Measurements from ENCODE around the gene ABCB4. TPM values are rescaled to one million over a fixed set of nuclear protein-coding genes. Genes with fewer than 3 reads are reported as not detected.
"Not testable (repeated sequence)": the region's sequence is repeated elsewhere in the genome, so short reads cannot be mapped to it uniquely, and the experiment has no call there.

Gene ABCB4
- total RNA-seq, 1 donor from 2014 or later = 12.6 TPM

GRCh38 chr7:87463982-87464381 lies 11.5 kb downstream of the ABCB4 start:
- DNase-seq (ENCODE audit: low read depth) = no peak
- no peak overlapping the region for H3K4me3 ChIP-seq (ENCODE audit: low read depth, low read length)
- TF ChIP-seq, protein P1, sequence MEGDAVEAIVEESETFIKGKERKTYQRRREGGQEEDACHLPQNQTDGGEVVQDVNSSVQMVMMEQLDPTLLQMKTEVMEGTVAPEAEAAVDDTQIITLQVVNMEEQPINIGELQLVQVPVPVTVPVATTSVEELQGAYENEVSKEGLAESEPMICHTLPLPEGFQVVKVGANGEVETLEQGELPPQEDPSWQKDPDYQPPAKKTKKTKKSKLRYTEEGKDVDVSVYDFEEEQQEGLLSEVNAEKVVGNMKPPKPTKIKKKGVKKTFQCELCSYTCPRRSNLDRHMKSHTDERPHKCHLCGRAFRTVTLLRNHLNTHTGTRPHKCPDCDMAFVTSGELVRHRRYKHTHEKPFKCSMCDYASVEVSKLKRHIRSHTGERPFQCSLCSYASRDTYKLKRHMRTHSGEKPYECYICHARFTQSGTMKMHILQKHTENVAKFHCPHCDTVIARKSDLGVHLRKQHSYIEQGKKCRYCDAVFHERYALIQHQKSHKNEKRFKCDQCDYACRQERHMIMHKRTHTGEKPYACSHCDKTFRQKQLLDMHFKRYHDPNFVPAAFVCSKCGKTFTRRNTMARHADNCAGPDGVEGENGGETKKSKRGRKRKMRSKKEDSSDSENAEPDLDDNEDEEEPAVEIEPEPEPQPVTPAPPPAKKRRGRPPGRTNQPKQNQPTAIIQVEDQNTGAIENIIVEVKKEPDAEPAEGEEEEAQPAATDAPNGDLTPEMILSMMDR (conservative IDR thresholded peaks at IDR 0.05; ENCODE audit: low read depth, low read length) = no peak

- not testable (repeated sequence) for H3K4me3 ChIP-seq (ENCODE audit: low read depth, low read length); DNase-seq (ENCODE audit: low read depth)
These were observed 15.0 kb downstream of the ABCB4 start for GRCh38 chr7:87460444-87460843.

DNA sequence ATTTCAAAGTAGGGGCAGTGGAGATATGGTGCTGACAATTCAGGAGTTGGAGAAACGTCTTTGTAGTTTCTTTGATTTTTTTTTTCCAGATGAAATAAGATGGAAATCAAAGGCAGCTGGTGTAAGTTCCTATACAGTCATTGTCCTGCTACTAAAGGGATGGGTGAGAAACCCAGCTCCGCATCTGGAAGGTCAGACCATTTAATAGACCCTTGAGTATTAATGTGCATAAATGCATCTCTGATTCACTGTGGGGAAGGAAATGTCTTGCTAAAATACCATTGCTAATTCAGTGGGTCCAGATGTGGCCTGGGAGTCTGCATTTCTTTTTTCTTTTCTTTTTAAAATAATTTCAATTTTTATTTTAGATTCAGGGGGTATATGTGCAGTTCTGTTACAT lies 15.5 kb downstream of the ABCB4 start:
- H3K4me3 ChIP-seq (ENCODE audit: low read depth, low read length) = no peak overlapping the region
- TF ChIP-seq, protein P1 (conservative IDR thresholded peaks at IDR 0.05; ENCODE audit: low read depth, low read length) = no peak
- DNase-seq (ENCODE audit: low read depth) = no peak

- DNase-seq (ENCODE audit: low read depth) = no peak
- TF ChIP-seq, protein P1 (conservative IDR thresholded peaks at IDR 0.05; ENCODE audit: low read depth, low read length) = no peak
- H3K4me3 ChIP-seq (ENCODE audit: low read depth, low read length) = no peak overlapping the region
These were observed 17.3 kb downstream of the ABCB4 start for GRCh38 chr7:87458148-87458547.

GRCh38 chr7:87456247-87456646 lies 19.2 kb downstream of the ABCB4 start:
- no peak for DNase-seq (ENCODE audit: low read depth)
- TF ChIP-seq, protein P1 (conservative IDR thresholded peaks at IDR 0.05; ENCODE audit: low read depth, low read length) = no peak
- H3K4me3 ChIP-seq (ENCODE audit: low read depth, low read length) = no peak overlapping the region

GRCh38 chr7:87452279-87452678 lies 23.2 kb downstream of the ABCB4 start:
- no peak overlapping the region for H3K4me3 ChIP-seq (ENCODE audit: low read depth, low read length)
- DNase-seq (ENCODE audit: low read depth) = no peak
- TF ChIP-seq, protein P1 (conservative IDR thresholded peaks at IDR 0.05; ENCODE audit: low read depth, low read length) = peak; percentile 31

GRCh38 chr7:87451187-87451586 lies 24.3 kb downstream of the ABCB4 start:
- DNase-seq (ENCODE audit: low read depth) = no peak
- TF ChIP-seq, protein P1 (conservative IDR thresholded peaks at IDR 0.05; ENCODE audit: low read depth, low read length) = no peak

GRCh38 chr7:87450706-87451105 lies 24.8 kb downstream of the ABCB4 start:
- TF ChIP-seq, protein P1 (conservative IDR thresholded peaks at IDR 0.05; ENCODE audit: low read depth, low read length) = no peak
- DNase-seq (ENCODE audit: low read depth) = no peak
- H3K4me3 ChIP-seq (ENCODE audit: low read depth, low read length) = no peak overlapping the region

More at GRCh38 chr7:87451187-87451586, 24.3 kb downstream of the ABCB4 start:
- no peak overlapping the region for H3K4me3 ChIP-seq (ENCODE audit: low read depth, low read length)

All from epithelial cell of proximal tubule (primary cell).